SW480 (cell line): Measurements from ENCODE around the gene VSIG4.
"Not testable (repeated sequence)": the region's sequence is repeated elsewhere in the genome, so short reads cannot be mapped to it uniquely, and the experiment has no call there.

Experiments
- DNase-seq: peaks from one replicate; pipeline ENCODE4 v3.0.0-alpha.2; 2016; ENCODE audit warnings: low spot score

VSIG4 gene

GRCh38 chrX:66039944-66040343, at the start of gene VSIG4:
TSS of gene VSIG4 (minus strand) at chrX:66040080. CDS start at chrX:66039998, 82 bp downstream.
- no peak for DNase-seq

- no peak for DNase-seq
Observed at GRCh38 chrX:66076801-66077200, 36.9 kb upstream of the VSIG4 start.

- DNase-seq = no peak
Observed at GRCh38 chrX:66074920-66075879, 35.3 kb upstream of the VSIG4 start.

- no peak for DNase-seq
Observed at GRCh38 chrX:66071126-66071525, 31.2 kb upstream of the VSIG4 start.

- no peak for DNase-seq
Observed at GRCh38 chrX:66064261-66064660, 24.4 kb upstream of the VSIG4 start.

- DNase-seq = not testable (repeated sequence)
Observed at GRCh38 chrX:66057019-66057418, 17.1 kb upstream of the VSIG4 start.

GRCh38 chrX:66054978-66055377, 15.1 kb upstream of the VSIG4 start:
- DNase-seq = no peak

GRCh38 chrX:66053414-66053813, 13.5 kb upstream of the VSIG4 start:
- no peak for DNase-seq

GRCh38 chrX:66051980-66052379, 12.1 kb upstream of the VSIG4 start:
- DNase-seq = no peak

GRCh38 chrX:66050140-66050569, 10.3 kb upstream of the VSIG4 start:
- DNase-seq = no peak

- DNase-seq = no peak
Observed at GRCh38 chrX:66049056-66049455, 9.2 kb upstream of the VSIG4 start.

- DNase-seq = no peak
Observed at GRCh38 chrX:66046612-66047235, 6.8 kb upstream of the VSIG4 start.

- DNase-seq = no peak
Observed at GRCh38 chrX:66045894-66046293, 6.0 kb upstream of the VSIG4 start.

GRCh38 chrX:66043584-66043983, 3.7 kb upstream of the VSIG4 start:
- no peak for DNase-seq

- no peak for DNase-seq
Observed at GRCh38 chrX:66042307-66043077, 2.6 kb upstream of the VSIG4 start.

- no peak for DNase-seq
Observed at GRCh38 chrX:66038115-66038514, 1.8 kb downstream of the VSIG4 start.

GRCh38 chrX:66036231-66036630, 3.6 kb downstream of the VSIG4 start:
- no peak for DNase-seq

- no peak for DNase-seq
Observed at GRCh38 chrX:66035667-66036066, 4.2 kb downstream of the VSIG4 start.

- peak; percentile 4 for DNase-seq
Observed at GRCh38 chrX:66030505-66031317, 9.2 kb downstream of the VSIG4 start.

- no peak for DNase-seq
Observed at GRCh38 chrX:66028936-66029335, 10.9 kb downstream of the VSIG4 start.

GRCh38 chrX:66024570-66024969, 15.3 kb downstream of the VSIG4 start:
- no peak for DNase-seq

- DNase-seq = no peak
Observed at GRCh38 chrX:66024092-66024467, 15.8 kb downstream of the VSIG4 start.
